GM21723 (cell line): Measurements from ENCODE around the gene ACAN.

Source experiments
- ATAC-seq: cut with Tn5 transposase; IDR thresholded peaks from one replicate; pipeline ENCODE4 v1.9.1; 2021; ENCODE audit warnings: mild to moderate bottlenecking, moderate library complexity; ENCODE audit not compliant: unreplicated experiment

Gene ACAN

GRCh38 chr15:88803241-88803919, at the start of gene ACAN:
TSS of gene ACAN (plus strand) at chr15:88803436. CDS start at chr15:88836207, 32,771 bp downstream.
- no peak for ATAC-seq

GRCh38 chr15:88756521-88756920, 46.7 kb upstream of the ACAN start:
- no peak for ATAC-seq

- no peak for ATAC-seq
These were observed 46.3 kb upstream of the ACAN start for GRCh38 chr15:88756921-88757320.

- no peak for ATAC-seq
These were observed 43.4 kb upstream of the ACAN start for GRCh38 chr15:88759872-88760271.

GRCh38 chr15:88764448-88764847, 38.8 kb upstream of the ACAN start:
- no peak for ATAC-seq

GRCh38 chr15:88765212-88765611, 38.0 kb upstream of the ACAN start:
- no peak for ATAC-seq

GRCh38 chr15:88769161-88769971, 33.9 kb upstream of the ACAN start:
- ATAC-seq: no peak

- ATAC-seq: no peak
These were observed 27.5 kb upstream of the ACAN start for GRCh38 chr15:88775776-88776175.

GRCh38 chr15:88776646-88777045, 26.6 kb upstream of the ACAN start:
- no peak for ATAC-seq

GRCh38 chr15:88779944-88780343, 23.3 kb upstream of the ACAN start:
- no peak for ATAC-seq

GRCh38 chr15:88782465-88782864, 20.8 kb upstream of the ACAN start:
- no peak for ATAC-seq

GRCh38 chr15:88785217-88785616, 18.0 kb upstream of the ACAN start:
- no peak for ATAC-seq

GRCh38 chr15:88788036-88788435, 15.2 kb upstream of the ACAN start:
- ATAC-seq: no peak

GRCh38 chr15:88788816-88789215, 14.4 kb upstream of the ACAN start:
- ATAC-seq: no peak

GRCh38 chr15:88790486-88790885, 12.8 kb upstream of the ACAN start:
- ATAC-seq: no peak

- no peak for ATAC-seq
These were observed 11.6 kb upstream of the ACAN start for GRCh38 chr15:88791637-88792036.

GRCh38 chr15:88792342-88793282, 10.6 kb upstream of the ACAN start:
- ATAC-seq: no peak

- ATAC-seq: no peak
These were observed 9.2 kb upstream of the ACAN start for GRCh38 chr15:88794001-88794400.

- ATAC-seq: no peak
These were observed 5.4 kb upstream of the ACAN start for GRCh38 chr15:88797663-88798339.

- ATAC-seq: no peak
These were observed 3.9 kb upstream of the ACAN start for GRCh38 chr15:88799341-88799740.

GRCh38 chr15:88800026-88800425, 3.2 kb upstream of the ACAN start:
- ATAC-seq: no peak
